Thyroid gland (tissue), 4 donors: Measurements from ENCODE around the gene THBS1. TPM values are rescaled to one million over a fixed set of nuclear protein-coding genes. Genes with fewer than 3 reads are reported as not detected.

Source experiments
- DNase-seq, 2 donors: peaks; one replicate each; pipeline ENCODE4 v3.0.0-alpha.2; 2019
- H3K27ac ChIP-seq, 3 donors: fragments of 200-600 bp; sonication (generic); 1 replicate in 2 of 3; 2 replicates in 1 of 3; pipeline ENCODE4 v1.5.1; 2016 to 2019; ENCODE audit warnings: mild to moderate bottlenecking in 1 of 3, moderate library complexity in 1 of 3
- H3K27me3 ChIP-seq: fragments of 200-600 bp; sonication (generic); one replicate; pipeline ENCODE4 v1.5.1; 2019
- H3K36me3 ChIP-seq, 2 donors: fragments of 200-600 bp; sonication (generic); one replicate each; pipeline ENCODE4 v1.5.1; 2016 to 2019
- H3K4me1 ChIP-seq, 2 donors: fragments of 200-600 bp; sonication (generic); one replicate each; pipeline ENCODE4 v1.5.1; 2017 to 2019
- H3K4me3 ChIP-seq, 3 donors: fragments of 200-600 bp; sonication (generic); replicated peaks in 1 of 3; 1 replicate in 2 of 3; 2 replicates in 1 of 3; pipeline ENCODE4 v1.5.1; 2016; ENCODE audit warnings: mild to moderate bottlenecking in 1 of 3
- H3K9me3 ChIP-seq: fragments of 200-600 bp; sonication (generic); one replicate; pipeline ENCODE4 v1.5.1; 2017
- CTCF ChIP-seq, 6 experiments: fragments of 200-600 bp in 3 of 6; fragments of 450-650 bp in 3 of 6; sonication (generic) in 3 of 6; IDR thresholded peaks; one replicate each; pipeline ENCODE4 v1.5.1; 2016 to 2019; ENCODE audit warnings: antibody characterized with exemption in 6 of 6, mild to moderate bottlenecking in 2 of 6, inconsistent platforms in 1 of 6, moderate library complexity in 1 of 6
- POLR2A ChIP-seq, 2 donors: fragments of 450-650 bp; IDR thresholded peaks; one replicate each; pipeline ENCODE4 v1.6.1; 2017; ENCODE audit warnings: antibody characterized with exemption in 2 of 2, mild to moderate bottlenecking in 2 of 2, moderate library complexity in 1 of 2
- WGBS, 2 donors: methylation state at CpG; one replicate each; pipeline ENCODE4 v1.1.5; 2017; 5-methylcytosine and 5-hydroxymethylcytosine counted together
- intact Hi-C: fragments of 100-400 bp; cut with DNase I; formaldehyde crosslinking; loops from one replicate; pipeline ENCODE4 v1.15.1; 2023
- total RNA-seq, 4 donors: library from RNA; depleted of rRNA; stranded (reverse); fragments of >200 nt; gene quantifications; one replicate each; pipeline ENCODE4 v1.2.3, GENCODE V29; 2016

The THBS1 gene
- total RNA-seq, 4 donors from 2014 or later = 15.3 to 155 (median 57.8) TPM

- Histone ChIP-seq H3K27ac (peak overlapping the region in 1 of 3 donors; percentile 32), H3K4me1 (peaks cover 8% of the 10 kb centered on the region in 2 donors), H3K27me3 (no peaks in the 10 kb centered on the region), H3K36me3 (peaks cover 0 to 6% of the 10 kb centered on the region in 2 donors), H3K4me3 (peak overlapping the region; percentile 4 to 42 (median 22)), H3K9me3 (no peaks in the 10 kb centered on the region)
- TF ChIP-seq POLR2A (IDR thresholded peaks at IDR 0.05) = no peak
- TF ChIP-seq CTCF (IDR thresholded peaks at IDR 0.05) = no peak
- 9 to 11% methylated on average over 15 to 18 of the region's 18 CpGs for WGBS, 2 donors
- peak; percentile 57 to 64 for DNase-seq
- intact Hi-C loops = loop anchor here (5.0 to 10.0 kb wide), 2 partner anchors 175 to 407 kb away; no protein-coding TSS in a partner anchor
These were observed 1.3 kb upstream of the THBS1 start for GRCh38 chr15:39579487-39580116.

- Histone ChIP-seq H3K36me3 (peaks cover 0 to 8% of the 10 kb centered on the region in 2 donors), H3K27ac (peak overlapping the region in 2 of 3 donors; percentile 64 to 80), H3K4me1 (peaks cover 8% of the 10 kb centered on the region in 2 donors), H3K27me3 (no peaks in the 10 kb centered on the region), H3K9me3 (no peaks in the 10 kb centered on the region), H3K4me3 (peak overlapping the region; percentile 4 to 42 (median 22))
- TF ChIP-seq POLR2A (IDR thresholded peaks at IDR 0.05) = no peak
- peak; percentile 72 to 98 (median 96) for TF ChIP-seq CTCF (IDR thresholded peaks at IDR 0.05)
- peak; percentile 90 to 95 for DNase-seq
- WGBS, 2 donors = 0 to 3% methylated on average over 12 to 17 of the region's 29 CpGs
- intact Hi-C loops = loop anchor here (5.0 to 10.0 kb wide), 2 partner anchors 175 to 408 kb away; no protein-coding TSS in a partner anchor
These were observed 778 bp upstream of the THBS1 start for GRCh38 chr15:39580117-39580484.

DNA sequence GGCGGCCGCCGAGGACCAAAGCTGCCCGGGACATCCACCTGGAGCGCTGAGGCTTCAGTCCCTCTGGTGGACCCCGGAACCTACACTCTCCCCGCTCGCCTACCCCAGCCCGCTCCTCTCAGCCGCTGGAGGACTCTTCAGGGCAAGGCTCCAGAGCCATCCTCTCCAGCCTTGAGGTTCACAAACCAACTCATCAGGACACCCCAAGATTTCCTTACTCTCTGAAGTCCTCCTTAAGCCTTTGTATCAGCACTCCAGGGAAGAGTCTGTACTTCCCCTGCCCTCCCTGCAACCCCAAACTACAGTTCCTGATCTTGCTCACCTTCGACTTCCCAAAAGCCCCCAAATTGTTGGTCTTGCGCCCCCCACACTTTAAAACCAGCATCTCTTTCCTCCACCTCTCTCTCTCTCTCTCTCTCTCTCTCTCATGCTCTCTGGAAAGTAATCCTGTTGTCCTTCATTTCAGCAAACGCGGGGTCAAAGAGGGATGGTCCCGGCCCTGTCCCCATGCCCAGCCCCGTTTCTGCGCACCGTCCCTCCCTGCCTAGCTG lies 438 bp downstream of the THBS1 start:
- DNase-seq = no peak
- H3K27me3 ChIP-seq = no peaks in the 10 kb centered on the region
- peaks cover 3 to 10% of the 10 kb centered on the region in 2 donors for H3K36me3 ChIP-seq
- TF ChIP-seq CTCF (IDR thresholded peaks at IDR 0.05) = no peak
- TF ChIP-seq POLR2A (IDR thresholded peaks at IDR 0.05) = no peak
- H3K27ac ChIP-seq = peak overlapping the region in 2 of 3 donors; percentile 64 to 80
- WGBS, 2 donors = 14 to 20% methylated on average over 10 to 18 of the region's 18 CpGs
- intact Hi-C loops = loop anchor here (5.0 to 10.0 kb wide), 2 partner anchors 173 to 409 kb away; no protein-coding TSS in a partner anchor
- peaks cover 8% of the 10 kb centered on the region in 2 donors for H3K4me1 ChIP-seq
- peak overlapping the region in 2 of 3 donors; percentile 21 to 42 for H3K4me3 ChIP-seq
- no peaks in the 10 kb centered on the region for H3K9me3 ChIP-seq

DNA sequence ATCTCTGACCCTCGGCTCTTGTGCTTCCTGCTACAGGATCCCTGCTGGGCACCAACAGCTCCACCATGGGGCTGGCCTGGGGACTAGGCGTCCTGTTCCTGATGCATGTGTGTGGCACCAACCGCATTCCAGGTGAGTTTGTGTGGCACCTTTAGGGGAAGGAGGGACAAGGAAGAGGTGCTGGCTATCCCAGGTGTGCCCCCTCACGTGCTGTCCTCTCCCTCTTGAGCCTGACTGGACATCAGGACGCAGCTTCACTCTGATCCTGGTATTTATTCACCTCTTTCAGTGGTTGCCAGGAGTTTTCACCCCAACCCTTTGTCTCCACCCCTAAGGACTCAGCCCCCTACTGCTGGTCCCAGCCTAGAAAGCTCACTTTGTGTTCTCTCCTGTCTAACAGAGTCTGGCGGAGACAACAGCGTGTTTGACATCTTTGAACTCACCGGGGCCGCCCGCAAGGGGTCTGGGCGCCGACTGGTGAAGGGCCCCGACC lies 960 bp downstream of the THBS1 start:
- peaks cover 8 to 10% of the 10 kb centered on the region in 2 donors for H3K36me3 ChIP-seq

More for the DNA sequence above, 960 bp downstream of the THBS1 start:
- H3K4me3 ChIP-seq = peak overlapping the region in 1 of 3 donors; percentile 42
- no peak overlapping the region for H3K27ac ChIP-seq
- H3K9me3 ChIP-seq = no peaks in the 10 kb centered on the region
- DNase-seq = peak; percentile 32 to 36
- TF ChIP-seq POLR2A (IDR thresholded peaks at IDR 0.05) (no peak), CTCF (IDR thresholded peaks at IDR 0.05) (peak in 3 of 6 experiments; percentile 12 to 23 (median 18))
- peaks cover 8% of the 10 kb centered on the region in 2 donors for H3K4me1 ChIP-seq
- intact Hi-C loops = loop anchor here (5.0 to 10.0 kb wide), 2 partner anchors 173 to 410 kb away; no protein-coding TSS in a partner anchor
- H3K27me3 ChIP-seq = no peaks in the 10 kb centered on the region
- WGBS, 2 donors = 63 to 75% methylated on average over 8 to 13 of the region's 13 CpGs
